ENCODE results near the gene HLA-F.

HLA-F gene

DNA sequence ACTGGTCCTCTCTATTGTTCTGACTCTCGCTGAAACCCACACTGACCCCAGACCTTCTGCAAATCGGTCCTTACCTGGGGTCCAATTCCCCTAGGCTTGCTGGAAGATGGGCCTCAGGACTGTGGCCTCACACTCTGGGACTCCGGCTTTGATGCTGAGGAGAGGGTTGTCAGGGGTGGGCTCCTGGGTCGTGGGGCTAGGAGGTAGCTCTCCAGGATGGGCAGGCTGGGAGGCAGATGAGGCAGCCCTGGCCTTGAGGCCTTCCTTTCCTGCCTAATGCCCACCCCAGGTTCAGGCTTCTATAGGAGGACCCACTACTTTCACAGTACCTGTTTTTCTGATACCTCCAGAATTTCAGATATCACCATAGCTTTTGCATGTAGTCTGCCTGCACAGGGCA, 21.4 kb downstream of the HLA-F start:
- no peak for DNase-seq

GRCh38 chr6:29745386-29745785, 22.2 kb downstream of the HLA-F start:
- no peak for DNase-seq

GRCh38 chr6:29745855-29746449, 22.7 kb downstream of the HLA-F start:
- no peak for DNase-seq

DNA sequence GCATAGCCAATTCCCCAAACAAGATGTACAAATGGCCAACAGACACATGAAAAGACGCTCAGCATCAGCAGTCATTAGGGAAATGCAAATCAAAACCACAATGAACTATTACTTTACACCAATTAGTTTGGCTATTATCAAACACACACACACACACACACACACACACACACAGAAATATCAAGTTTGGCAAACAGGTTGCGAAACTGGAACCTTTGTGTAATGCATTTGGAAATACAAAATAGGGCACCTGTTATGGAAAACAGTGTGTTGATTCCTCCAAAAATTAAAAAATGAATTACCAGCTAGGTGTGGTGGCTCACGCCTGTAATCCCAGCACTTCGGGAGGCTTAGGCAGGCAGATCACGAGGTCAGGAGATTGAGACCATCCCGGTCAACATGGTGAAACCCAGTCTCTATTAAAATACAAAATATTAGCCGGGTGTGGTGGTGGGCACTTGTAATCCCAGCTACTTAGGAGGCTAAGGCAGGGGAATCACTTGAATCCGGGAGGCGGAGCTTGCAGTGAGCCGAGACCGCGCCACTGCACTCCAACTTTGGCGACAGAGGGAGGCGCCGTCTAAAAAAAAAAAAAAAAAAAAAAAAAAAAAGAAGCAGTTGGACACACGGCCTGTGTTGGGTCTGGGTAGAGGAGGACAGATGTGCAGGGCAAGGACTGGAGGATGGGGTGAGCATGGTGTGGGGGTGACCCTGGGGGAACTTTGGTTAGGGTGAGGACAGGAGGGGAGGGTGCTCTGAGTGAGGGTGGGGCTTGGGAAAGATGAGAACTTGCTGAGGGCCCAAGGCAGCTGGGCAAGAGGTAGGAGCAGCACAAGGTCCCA, 23.8 kb downstream of the HLA-F start:
- DNase-seq = no peak

DNA sequence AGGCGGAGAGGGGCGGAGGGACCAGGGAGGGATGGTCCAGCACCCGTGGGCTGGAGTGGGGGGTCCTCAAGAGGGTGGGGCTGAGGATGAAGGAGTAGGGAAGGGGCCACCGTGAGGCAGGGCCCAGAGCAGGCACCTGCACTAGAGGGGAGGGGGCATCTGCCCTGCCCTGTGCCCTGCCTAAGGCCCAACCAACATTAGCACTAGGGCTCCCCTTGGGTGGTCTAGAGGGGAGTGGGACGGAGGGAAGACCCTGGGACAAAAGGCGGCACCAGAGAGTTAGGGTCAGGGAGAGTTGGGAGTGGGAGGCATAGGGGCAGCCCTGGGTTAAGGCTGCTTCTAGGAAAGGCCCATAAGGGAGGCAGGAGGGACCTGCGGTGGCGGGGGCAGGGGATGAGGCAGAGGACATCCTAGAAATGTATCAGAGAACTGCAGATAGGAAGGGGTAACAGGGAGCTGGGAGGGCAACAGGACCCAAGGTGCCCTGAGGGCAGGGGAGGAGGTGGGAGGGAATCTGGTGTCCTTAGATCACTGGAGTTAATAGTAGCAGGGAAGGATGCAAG, 24.5 kb downstream of the HLA-F start:
- no peak for DNase-seq

- DNase-seq = peak; percentile 91
Measured at GRCh38 chr6:29748391-29749307, 25.4 kb downstream of the HLA-F start.

- no peak for DNase-seq
Measured at GRCh38 chr6:29749308-29749662, 26.1 kb downstream of the HLA-F start.

GRCh38 chr6:29749668-29750067, 26.4 kb downstream of the HLA-F start:
- DNase-seq = no peak

GRCh38 chr6:29750709-29751108, 27.5 kb downstream of the HLA-F start:
- DNase-seq = no peak

DNA sequence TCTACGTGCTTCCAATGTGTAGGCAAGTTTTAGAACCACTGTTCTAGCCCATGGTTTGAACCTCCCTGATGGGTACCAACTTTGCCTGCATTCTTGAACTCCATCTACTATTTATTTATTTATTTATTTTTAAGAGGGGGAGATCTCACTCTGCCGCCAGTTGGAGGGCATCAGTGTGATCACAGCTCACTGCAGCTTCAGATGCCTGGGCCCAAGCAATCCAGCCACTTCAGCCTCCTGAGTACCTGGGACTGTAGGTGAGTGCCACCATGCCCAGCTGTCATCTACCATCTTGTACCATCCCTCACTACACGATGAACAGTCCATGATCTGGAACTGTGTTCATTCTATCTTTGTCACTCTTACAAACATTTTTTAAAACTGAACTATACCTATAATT, 28.2 kb downstream of the HLA-F start:
- no peak for DNase-seq

DNA sequence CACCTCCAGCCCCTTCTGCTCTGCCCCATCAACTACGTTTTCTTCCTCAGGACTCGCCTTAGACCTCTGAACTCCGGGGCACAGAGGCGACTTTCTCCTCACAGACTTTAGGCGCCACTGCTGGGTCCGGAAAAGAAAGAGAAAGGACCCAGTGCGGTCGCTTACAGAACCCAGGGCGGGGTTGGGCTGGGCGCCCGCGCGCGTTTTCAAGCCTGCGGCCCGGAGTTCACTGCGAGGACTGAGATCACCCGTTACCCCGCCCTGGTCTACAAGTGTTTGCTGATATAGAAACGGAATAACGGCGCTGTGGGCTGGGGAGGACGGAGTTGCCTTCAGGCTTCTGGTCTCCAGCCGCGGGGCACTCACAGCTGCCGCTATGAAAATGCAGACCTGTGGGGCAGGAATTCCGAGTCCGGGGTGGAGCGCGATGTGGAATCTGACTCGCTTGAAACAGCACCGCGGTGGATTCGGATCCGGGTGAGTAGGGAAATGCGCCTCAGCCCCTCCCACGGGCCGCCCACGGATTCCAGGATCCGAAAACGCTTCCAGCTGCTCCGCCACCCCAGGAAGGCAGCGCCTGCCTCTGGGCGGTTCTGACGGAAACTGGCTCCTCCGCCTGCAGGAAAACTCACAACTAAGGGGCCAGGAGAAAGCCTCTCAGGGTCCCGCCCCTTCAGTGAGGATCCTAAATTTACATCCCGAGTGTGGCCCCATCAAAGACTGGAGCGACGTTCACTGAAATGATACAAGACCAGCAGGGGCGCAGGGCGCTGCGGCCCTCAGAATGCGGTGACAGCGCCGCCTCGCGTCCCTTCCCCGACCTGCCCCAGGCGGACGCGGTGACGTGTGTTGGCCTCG, 29.4 kb downstream of the HLA-F start:
- peak; percentile 91 for DNase-seq

GRCh38 chr6:29753309-29753644, 30.0 kb downstream of the HLA-F start:
- DNase-seq = no peak

GRCh38 chr6:29755295-29755871, 32.1 kb downstream of the HLA-F start:
- DNase-seq = no peak

- no peak for DNase-seq
Measured at GRCh38 chr6:29757282-29757681, 34.0 kb downstream of the HLA-F start.

DNA sequence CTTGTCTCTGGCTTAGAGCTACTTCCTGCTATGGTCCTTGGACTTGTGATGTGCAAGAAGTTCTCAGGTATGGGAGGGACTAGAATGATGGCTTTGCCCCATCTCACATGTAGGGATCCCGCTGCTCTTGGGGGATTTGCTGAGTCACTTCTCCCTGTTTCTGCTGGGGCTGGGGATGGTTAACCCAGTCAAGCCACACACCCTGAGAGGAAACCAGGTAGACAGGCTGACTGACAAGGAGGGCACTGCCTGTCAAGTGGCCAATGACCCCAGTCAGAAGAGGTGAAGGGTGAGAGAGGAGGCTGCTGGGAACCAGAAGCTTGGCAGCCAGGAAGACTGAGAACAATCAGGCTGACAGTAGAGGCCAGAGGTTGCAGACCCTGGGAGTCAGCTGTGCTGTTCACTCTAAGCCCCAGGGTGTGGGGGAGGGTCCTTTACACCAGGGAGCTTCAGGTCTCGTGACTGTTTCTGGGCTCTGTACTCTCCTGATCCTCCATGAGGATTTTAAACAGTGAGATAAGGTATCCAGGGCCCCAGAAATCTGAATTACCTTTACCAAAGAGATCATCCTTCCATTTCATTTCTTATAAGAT, 34.6 kb downstream of the HLA-F start:
- DNase-seq = no peak

- no peak for DNase-seq
Measured at GRCh38 chr6:29758761-29759160, 35.5 kb downstream of the HLA-F start.

DNA sequence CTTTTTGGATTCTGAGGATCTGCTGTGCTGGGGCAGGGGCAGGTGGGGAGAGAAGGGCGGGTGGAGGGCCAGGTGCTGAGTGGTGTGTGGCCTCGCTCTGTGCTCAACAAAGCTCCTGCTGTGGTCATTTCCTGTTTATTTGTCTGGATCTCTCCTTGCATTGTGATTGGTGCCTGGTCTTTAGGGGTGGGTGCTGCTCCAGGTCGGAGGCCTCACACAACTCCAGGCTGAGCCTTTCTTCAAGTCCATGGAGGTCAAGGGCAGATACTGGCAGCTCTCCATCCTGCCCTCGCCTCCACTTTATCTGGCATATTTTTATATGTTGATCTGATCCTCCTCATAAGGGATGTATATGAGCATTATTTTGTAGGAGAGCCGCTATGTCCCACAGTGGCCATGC, 36.2 kb downstream of the HLA-F start:
- no peak for DNase-seq

GRCh38 chr6:29760328-29760727, 37.1 kb downstream of the HLA-F start:
- no peak for DNase-seq

DNA sequence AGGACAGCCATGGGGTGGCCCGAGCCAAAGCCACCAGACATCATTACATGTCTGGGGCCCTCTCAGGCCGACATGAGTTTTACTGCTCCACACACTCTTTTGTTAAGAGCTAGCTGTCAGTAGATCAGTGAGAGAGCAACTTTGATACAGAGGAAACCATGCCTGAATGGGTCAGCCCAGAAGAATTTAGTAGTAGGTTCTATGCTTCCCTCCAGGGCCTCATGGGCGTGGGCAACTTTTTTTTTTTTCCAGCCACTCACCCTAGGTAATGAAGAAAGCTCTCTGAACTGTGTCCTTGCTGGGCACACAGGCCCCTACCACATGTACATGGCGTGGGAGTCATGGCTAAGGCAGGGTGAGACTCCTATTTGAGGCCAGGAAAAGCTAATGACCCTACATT, 38.8 kb downstream of the HLA-F start:
- no peak for DNase-seq

DNA sequence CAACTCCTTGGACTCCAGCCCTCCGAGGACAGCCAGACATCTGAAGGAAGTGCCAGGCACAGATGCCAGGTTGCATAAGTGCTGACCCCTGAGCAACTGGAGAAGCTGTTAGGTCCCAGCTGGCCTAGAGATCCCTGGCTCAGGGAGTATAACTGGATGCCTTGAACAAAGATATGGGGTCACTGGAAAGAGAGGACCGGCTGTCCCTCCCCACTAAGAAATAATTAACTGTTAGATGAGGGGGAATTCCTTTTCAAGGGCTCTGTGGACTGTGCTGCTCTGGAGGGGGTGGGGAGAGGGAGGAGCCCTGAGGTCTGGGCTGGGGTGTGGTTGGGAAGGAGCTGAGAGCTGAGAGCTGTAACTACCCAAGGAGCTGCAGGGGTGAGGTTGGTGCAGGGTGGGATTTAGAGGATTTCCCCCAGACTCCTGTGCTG, 39.6 kb downstream of the HLA-F start:
- no peak for DNase-seq

DNA sequence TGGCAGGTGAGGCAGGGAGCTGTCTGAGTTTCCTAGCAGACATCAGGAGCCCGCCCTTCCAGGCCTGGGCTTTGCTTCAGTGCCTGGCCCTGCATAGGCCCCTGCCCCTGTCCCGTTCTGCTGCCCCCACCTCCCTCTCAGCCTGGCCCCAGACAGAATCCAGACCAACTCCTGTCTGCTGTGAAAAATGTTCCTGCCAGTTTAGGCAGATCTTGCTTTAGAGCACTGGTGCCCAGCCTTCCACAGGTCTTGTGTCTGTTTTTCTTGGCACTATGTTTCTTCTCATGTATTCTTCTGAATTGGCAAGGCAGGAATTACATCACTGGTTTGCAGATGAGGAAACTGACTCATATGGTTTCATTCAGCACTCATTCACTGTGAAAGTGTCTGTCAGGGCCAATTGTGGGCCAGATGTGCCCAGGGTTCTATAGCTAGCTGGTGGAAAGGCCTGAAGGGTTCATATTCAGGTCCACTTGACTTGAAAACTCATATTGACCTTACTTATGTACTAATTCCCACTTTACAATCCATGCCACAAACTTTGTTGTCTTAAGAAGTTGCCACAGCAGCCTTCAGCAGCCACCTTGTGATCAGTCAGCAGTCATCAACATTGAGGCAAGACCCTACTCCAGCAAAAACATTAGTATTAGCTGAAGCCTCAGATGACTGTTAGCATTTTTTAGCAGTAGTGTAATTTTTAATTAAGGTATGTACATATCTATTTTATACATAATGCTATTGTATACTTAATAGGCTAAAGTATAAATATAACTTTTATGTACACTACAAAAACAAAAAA, 40.5 kb downstream of the HLA-F start:
- no peak for DNase-seq
